Measurements from ENCODE around the gene SLF2.

DNA sequence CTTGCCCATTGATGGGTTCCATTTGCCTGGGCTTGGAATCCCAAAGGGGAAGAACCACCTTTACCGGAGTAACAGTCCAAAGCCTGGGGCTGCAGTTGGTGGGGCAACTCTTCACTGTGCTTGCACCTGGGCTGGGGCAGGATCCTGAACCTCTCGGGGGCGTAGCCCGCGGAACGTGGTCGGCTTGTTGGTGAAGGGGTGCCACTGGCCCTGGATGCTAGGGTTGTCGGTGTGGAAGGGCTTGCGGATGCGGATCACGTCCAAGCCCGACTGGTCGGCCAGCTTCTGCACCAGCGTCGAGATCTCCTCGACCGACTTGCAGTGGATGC is 73.8 kb downstream of the SLF2 start:
- TF ChIP-seq CTCF (IDR thresholded peaks at IDR 0.05) (no peak), POLR2A (IDR thresholded peaks at IDR 0.05) (no peak)
